GM21825 (cell line): ENCODE data around the gene KBTBD13.
"Not testable (repeated sequence)": the region's sequence is repeated elsewhere in the genome, so short reads cannot be mapped to it uniquely, and the experiment has no call there.

Source experiments
- ATAC-seq: cut with Tn5 transposase; IDR thresholded peaks from one replicate; pipeline ENCODE4 v1.9.1; 2021; ENCODE audit warnings: mild to moderate bottlenecking, moderate library complexity; ENCODE audit not compliant: unreplicated experiment

KBTBD13 gene

DNA sequence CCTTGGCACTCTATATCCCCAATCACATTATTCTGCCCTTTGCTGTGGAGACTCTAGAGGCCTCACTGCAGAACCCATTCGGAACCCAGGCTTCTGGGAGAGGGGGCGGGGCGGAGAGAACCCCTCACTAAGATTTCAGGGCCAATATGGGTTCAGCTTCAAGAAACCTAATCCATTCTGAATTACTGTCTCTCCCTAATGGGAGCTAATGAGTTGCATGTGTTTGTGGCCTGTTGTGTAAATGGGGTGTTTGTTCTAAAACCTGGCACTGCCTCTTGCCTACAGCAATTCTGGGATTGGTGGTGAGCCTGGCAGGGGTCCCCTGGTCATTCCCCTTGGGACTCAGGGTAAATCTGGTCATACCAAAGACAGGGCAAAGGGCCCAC, 8.2 kb upstream of the KBTBD13 start:
- no peak for ATAC-seq

- no peak for ATAC-seq
Measured at GRCh38 chr15:65069179-65069578, 7.4 kb upstream of the KBTBD13 start.

GRCh38 chr15:65069779-65070546, 6.6 kb upstream of the KBTBD13 start:
- no peak for ATAC-seq

- ATAC-seq, result no peak
Measured at GRCh38 chr15:65071381-65071811, 5.2 kb upstream of the KBTBD13 start.

DNA sequence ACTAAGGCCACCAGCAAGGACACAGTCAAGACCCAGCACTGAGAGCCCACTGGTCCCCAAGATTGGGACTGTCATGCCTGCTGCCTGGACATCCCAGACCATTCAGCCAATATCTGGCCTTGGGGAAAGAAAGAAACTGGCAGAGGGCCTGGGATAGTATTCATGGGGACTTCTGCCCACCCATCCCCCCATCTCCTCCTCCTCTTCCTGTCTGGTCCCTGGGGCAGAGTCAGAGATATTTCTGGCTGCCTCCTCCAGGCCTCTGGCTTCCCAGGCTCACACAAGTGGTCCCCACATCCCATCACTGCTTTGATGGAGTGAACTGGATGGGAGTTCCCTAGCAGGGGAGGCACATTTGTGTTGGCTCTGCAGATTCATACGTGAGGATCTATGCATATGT, 4.5 kb upstream of the KBTBD13 start:
- no peak for ATAC-seq

DNA sequence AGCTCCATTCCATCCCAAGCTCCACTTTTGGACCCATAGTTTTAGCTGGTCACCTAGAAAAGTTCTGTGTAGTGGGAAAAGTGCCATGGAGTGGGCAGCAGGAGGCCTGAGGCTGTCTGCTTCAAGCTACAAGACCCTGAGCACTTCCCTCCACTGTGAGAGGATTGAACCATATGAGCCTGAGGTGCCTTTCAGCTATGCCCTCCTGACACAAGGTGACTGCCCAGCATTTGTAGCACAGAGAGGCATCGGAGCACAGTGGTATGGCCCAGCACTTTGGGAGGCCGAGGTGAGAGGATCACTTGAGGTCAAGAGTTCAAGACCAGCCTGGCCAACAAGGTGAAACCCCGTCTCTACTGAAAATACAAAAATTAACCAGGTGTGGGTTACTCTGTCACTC, 3.9 kb upstream of the KBTBD13 start:
- ATAC-seq, result no peak

GRCh38 chr15:65074946-65075345, 1.6 kb upstream of the KBTBD13 start:
- ATAC-seq, result not testable (repeated sequence)

DNA sequence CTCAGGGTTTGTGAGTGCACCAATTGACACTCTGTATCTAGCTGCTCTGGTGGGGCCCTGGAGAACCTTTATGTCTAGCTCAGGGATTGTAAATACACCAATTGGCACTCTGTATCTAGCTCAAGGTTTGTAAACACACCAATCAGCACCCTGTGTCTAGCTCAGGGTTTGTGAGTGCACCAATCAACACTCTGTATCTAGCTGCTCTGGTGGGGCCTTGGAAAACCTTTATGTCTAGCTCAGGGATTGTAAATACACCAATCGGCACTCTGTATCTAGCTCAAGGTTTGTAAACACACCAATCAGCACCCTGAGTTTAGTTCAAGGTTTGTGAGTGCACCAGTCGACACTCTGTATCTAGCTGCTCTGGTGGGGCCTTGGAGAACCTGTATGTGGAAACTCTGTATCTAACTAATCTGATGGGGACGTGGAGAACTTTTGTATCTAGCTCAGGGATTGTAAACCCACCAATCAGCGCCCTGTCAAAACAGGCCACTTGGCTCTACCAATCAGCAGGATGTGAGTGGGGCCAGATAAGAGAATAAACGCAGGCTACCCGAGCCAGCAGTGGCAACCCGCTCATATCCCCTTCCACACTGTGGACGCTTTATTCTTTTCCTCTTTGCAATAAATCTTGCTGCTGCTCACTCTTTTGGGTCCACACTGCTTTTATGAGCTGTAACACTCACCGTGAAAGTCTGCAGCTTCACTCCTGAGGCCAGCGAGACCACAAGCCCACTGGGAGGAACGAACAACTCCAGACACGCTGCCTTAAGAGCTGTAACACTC, 745 bp upstream of the KBTBD13 start:
- not testable (repeated sequence) for ATAC-seq

- no peak for ATAC-seq
Measured at GRCh38 chr15:65077291-65077980, 890 bp downstream of the KBTBD13 start.

- ATAC-seq, result no peak
Measured at GRCh38 chr15:65077981-65078352, 1.4 kb downstream of the KBTBD13 start.

- ATAC-seq, result no peak
Measured at GRCh38 chr15:65079580-65079979, 3.0 kb downstream of the KBTBD13 start.

DNA sequence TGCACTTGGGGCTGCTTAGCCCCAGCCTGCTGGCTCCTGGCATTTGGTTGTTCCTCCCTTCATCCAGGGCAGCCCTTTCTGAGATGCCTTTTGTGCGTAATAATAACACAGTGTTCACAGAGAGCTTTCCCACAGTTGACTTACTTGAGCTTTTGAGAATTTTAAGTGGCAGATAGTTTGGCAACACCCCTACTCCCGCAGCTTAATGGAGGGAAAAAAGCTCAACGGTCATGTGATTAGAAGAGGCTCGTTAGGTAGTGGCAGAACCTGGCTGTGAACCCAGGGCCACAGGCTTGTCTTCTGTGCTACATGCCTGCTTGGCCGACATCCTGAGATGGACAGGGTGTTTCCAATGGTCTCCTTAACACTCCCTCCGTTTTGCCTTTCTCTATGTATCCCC, 4.7 kb downstream of the KBTBD13 start:
- no peak for ATAC-seq

- ATAC-seq, result no peak
Measured at GRCh38 chr15:65081758-65082157, 5.2 kb downstream of the KBTBD13 start.

- ATAC-seq, result no peak
Measured at GRCh38 chr15:65082303-65082953, 5.9 kb downstream of the KBTBD13 start.

- ATAC-seq, result no peak
Measured at GRCh38 chr15:65083262-65083701, 6.7 kb downstream of the KBTBD13 start.

DNA sequence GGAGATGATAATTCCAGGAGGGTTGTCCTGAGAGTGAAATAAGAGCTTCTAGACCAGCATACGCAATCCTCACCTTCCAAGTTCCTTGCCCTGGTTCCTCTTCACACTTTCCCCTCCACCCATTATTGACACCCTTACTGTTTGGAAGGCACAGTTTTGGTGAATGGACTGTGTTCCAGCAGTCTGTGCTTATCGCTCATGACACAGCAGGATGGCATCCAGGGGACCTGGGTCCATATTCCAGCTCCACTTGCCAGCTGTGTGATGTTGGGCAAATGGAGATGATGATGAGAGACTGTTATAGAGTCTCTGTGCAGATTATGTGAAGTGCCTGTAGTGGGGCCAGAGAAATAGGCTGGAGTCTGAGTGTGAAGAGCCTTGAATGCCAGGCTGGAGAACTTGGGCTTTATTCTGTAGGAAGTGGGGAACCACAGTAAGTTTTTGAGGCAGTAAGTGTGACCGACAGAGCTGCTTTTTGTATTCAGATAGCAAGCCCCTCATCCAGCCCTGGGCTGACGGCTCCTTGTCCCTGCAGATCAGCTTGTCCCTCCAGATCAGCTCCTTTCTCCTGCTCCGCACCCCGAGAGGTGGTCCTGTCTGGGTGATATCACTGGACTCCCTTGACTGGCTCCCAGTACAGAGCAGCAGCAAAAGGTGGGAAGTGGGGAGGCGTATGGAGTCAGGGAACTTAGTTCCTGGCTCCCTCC, 8.1 kb downstream of the KBTBD13 start:
- ATAC-seq, result no peak

- ATAC-seq, result no peak
Measured at GRCh38 chr15:65085207-65085753, 8.7 kb downstream of the KBTBD13 start.

DNA sequence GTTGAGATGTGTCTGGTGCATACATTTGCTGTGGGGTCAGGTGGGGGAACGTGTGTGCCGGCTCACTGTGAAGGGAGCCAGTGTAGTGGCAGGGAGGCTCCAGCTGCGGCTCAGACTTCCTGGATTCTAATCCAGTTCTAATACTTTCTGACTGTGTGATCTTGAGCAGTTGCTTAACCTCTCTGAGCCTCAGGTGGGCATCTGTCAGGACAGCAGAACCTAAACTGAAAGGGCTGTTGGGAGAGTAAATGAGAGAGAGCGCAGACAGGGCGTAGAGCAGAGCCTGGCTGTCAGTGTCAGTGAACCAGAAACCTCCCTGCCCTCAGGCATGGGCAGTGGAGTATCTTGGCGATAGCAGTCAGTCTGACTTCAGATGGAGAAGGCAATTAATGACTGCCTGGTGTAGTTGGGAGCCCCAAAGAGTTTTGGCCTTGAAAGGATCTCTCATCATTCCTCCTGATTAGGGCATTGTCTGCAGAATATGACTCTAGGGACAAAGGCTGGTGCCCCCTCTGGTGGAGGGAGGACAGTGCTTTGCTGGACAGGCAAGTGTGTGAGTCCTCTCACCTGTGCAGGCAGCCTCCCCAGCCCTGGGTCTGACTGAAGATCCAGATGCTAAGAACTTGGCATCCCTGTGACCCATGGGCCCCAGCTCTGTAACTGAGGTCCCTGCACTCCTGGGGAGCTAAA, 9.6 kb downstream of the KBTBD13 start:
- no peak for ATAC-seq

DNA sequence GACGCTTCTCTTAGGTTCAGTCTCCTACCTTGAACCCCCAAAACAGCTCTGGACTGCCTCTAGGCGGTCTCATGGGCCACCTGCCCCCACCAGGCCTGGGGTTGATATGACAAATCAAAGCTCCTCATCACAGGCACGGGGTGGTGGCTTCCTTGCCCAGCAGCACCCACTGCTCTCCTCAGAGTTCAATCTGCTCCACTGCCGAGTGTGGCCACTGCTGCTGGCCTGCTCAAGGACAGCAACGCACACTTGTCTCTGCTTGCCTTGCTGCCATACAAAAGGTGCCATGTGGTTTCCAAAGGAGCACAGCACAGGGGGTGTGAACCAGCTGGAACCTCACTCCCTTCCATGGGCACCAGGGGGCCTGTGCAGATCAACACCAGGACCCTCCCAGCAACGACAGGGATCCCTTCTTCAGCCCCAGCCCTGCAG, 10.2 kb downstream of the KBTBD13 start:
- ATAC-seq, result no peak

DNA sequence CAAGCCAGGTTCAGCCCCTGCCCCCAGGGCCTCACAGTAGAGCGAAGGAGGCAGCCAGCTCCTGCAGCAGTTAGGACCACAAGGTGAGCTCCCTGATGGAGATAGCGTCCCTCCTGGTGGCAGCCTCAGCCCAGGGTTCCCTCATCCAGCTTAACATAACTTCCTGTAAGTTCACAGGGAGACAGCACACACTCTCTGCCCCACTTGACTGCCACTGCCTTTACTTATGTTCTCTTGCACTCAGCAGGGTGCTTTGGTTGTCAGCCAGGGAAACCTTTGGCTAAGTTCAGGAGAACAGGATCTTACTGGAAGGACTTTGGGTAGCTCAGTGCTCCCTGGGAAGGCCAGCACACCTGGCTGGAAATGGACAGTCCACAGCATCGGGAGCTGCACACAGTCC, 10.9 kb downstream of the KBTBD13 start:
- ATAC-seq, result no peak
